GM18870 (cell line): ENCODE results near the gene CCNL2.
"Not testable (repeated sequence)": the region's sequence is repeated elsewhere in the genome, so short reads cannot be mapped to it uniquely, and the experiment has no call there.

Experiments used
- ATAC-seq: cut with Tn5 transposase; IDR thresholded peaks from one replicate; pipeline ENCODE4 v1.9.1; 2021; ENCODE audit warnings: moderate library complexity; ENCODE audit not compliant: unreplicated experiment

Gene CCNL2

GRCh38 chr1:1374929-1375662, 24.0 kb downstream of the CCNL2 start, which contains the start of gene AURKAIP1:
TSS of gene AURKAIP1 (minus strand) at chr1:1375207. CDS start at chr1:1374756, 451 bp downstream.
- peak; percentile 89 for ATAC-seq

- ATAC-seq, result no peak
These were observed 24.6 kb downstream of the CCNL2 start for GRCh38 chr1:1374589-1374928.

- ATAC-seq, result no peak
These were observed 25.1 kb downstream of the CCNL2 start for GRCh38 chr1:1373815-1374588.

GRCh38 chr1:1373051-1373814, 25.9 kb downstream of the CCNL2 start:
- no peak for ATAC-seq

- no peak for ATAC-seq
These were observed 27.1 kb downstream of the CCNL2 start for GRCh38 chr1:1371746-1372711.

- ATAC-seq, result no peak
These were observed 27.8 kb downstream of the CCNL2 start for GRCh38 chr1:1371364-1371745.

GRCh38 chr1:1370771-1371300, 28.3 kb downstream of the CCNL2 start:
- ATAC-seq, result no peak

- ATAC-seq, result not testable (repeated sequence)
These were observed 29.0 kb downstream of the CCNL2 start for GRCh38 chr1:1370094-1370493.

- ATAC-seq, result no peak
These were observed 31.8 kb downstream of the CCNL2 start for GRCh38 chr1:1367315-1367714.

- no peak for ATAC-seq
These were observed 32.5 kb downstream of the CCNL2 start for GRCh38 chr1:1366699-1367066.

- ATAC-seq, result no peak
These were observed 33.0 kb downstream of the CCNL2 start for GRCh38 chr1:1365875-1366698.

- ATAC-seq, result no peak
These were observed 34.9 kb downstream of the CCNL2 start for GRCh38 chr1:1364266-1364665.

- no peak for ATAC-seq
These were observed 37.1 kb downstream of the CCNL2 start for GRCh38 chr1:1361982-1362423.

GRCh38 chr1:1361233-1361981, 37.7 kb downstream of the CCNL2 start:
- no peak for ATAC-seq

- no peak for ATAC-seq
These were observed 38.5 kb downstream of the CCNL2 start for GRCh38 chr1:1360506-1361169.

GRCh38 chr1:1359664-1360468, 39.3 kb downstream of the CCNL2 start:
- ATAC-seq, result no peak

GRCh38 chr1:1359308-1359663, 39.8 kb downstream of the CCNL2 start:
- no peak for ATAC-seq
